ENCODE data around the gene SLC15A2.

GRCh38 chr3:121896823-121897222 lies 2.6 kb downstream of the SLC15A2 start:
- TF ChIP-seq CTCF (IDR thresholded peaks at IDR 0.05): no peak
- TF ChIP-seq POLR2AphosphoS5 (IDR thresholded peaks at IDR 0.05; ENCODE audit: low read depth, low read length): no peak
